Uterus (tissue), 4 donors: ENCODE measurements around the gene MYOCD. TPM values are rescaled to one million over a fixed set of nuclear protein-coding genes. Genes with fewer than 3 reads are reported as not detected.

Source experiments
- DNase-seq, 2 donors: peaks; one replicate each; pipeline ENCODE4 v3.0.0-alpha.2; 2019 to 2020
- H3K27ac ChIP-seq, 2 donors: fragments of 200-600 bp; sonication (generic); 1 replicate in 1 of 2; 2 replicates in 1 of 2; pipeline ENCODE4 v1.5.1; 2016 to 2018
- H3K27me3 ChIP-seq, 2 donors: fragments of 200-600 bp; sonication (generic); one replicate each; pipeline ENCODE4 v1.5.1; 2018 to 2019; ENCODE audit warnings: control low read depth in 1 of 2
- H3K36me3 ChIP-seq, 2 donors: fragments of 200-600 bp; sonication (generic); one replicate each; pipeline ENCODE4 v1.5.1; 2019; ENCODE audit warnings: control low read depth in 1 of 2
- H3K4me1 ChIP-seq, 2 donors: fragments of 200-600 bp; sonication (generic); one replicate each; pipeline ENCODE4 v1.5.1; 2018 to 2019; ENCODE audit warnings: control low read depth in 1 of 2
- H3K4me3 ChIP-seq, 2 donors: fragments of 200-600 bp; sonication (generic); 1 replicate in 1 of 2; 2 replicates in 1 of 2; pipeline ENCODE4 v1.5.1; 2018 to 2019; ENCODE audit warnings: mild to moderate bottlenecking in 1 of 2
- H3K9me3 ChIP-seq, 2 donors: fragments of 200-600 bp; sonication (generic); one replicate each; pipeline ENCODE4 v1.5.1; 2019; ENCODE audit warnings: control low read depth in 1 of 2
- CTCF ChIP-seq, 4 experiments: fragments of 200-600 bp in 2 of 4; fragments of 450-650 bp in 2 of 4; sonication (generic) in 2 of 4; IDR thresholded peaks; one replicate each; pipeline ENCODE4 v1.5.1; 2016 to 2019; ENCODE audit warnings: antibody characterized with exemption in 4 of 4, mild to moderate bottlenecking in 2 of 4, moderate library complexity in 1 of 4
- POLR2A ChIP-seq, 2 donors: fragments of 450-650 bp; IDR thresholded peaks; one replicate each; pipeline ENCODE4 v1.6.1; 2016; ENCODE audit warnings: antibody characterized with exemption in 2 of 2, mild to moderate bottlenecking in 1 of 2, moderate library complexity in 1 of 2
- intact Hi-C: fragments of 100-400 bp; cut with DNase I; formaldehyde crosslinking; loops from one replicate; pipeline ENCODE4 v1.15.1; 2023; ENCODE audit warnings: low total_unique reads
- total RNA-seq, 4 donors: library from RNA; depleted of rRNA in 3 of 4; stranded (reverse); fragments of >200 nt in 3 of 4; gene quantifications; one replicate each; pipeline versions ENCODE4 v1.1.0 to v1.2.4, GENCODE V29; 2014 to 2023
- donor health status: DM: yes; HTN: yes; CAD: no.

The MYOCD gene
- total RNA-seq, 4 donors from 2014 or later: 3.3 to 54.6 (median 14.6) TPM

- Histone ChIP-seq H3K27ac (no peak overlapping the region), H3K27me3 (no peaks in the 10 kb centered on the region), H3K9me3 (no peaks in the 10 kb centered on the region), H3K4me1 (no peaks in the 10 kb centered on the region), H3K36me3 (no peaks in the 10 kb centered on the region), H3K4me3 (no peak overlapping the region)
- TF ChIP-seq POLR2A (IDR thresholded peaks at IDR 0.05) (no peak), CTCF (IDR thresholded peaks at IDR 0.05) (no peak)
- intact Hi-C loops: no loop called here
- DNase-seq: no peak
Measured at GRCh38 chr17:12737740-12738469, 72.2 kb downstream of the MYOCD start.

GRCh38 chr17:12738624-12739023 lies 72.9 kb downstream of the MYOCD start:
- H3K4me1 ChIP-seq: no peaks in the 10 kb centered on the region
- no peak for TF ChIP-seq POLR2A (IDR thresholded peaks at IDR 0.05)
- no peak for TF ChIP-seq CTCF (IDR thresholded peaks at IDR 0.05)
- H3K27ac ChIP-seq: no peak overlapping the region

GRCh38 chr17:12739500-12739899 lies 73.8 kb downstream of the MYOCD start:
- no peaks in the 10 kb centered on the region for H3K36me3 ChIP-seq
- no peaks in the 10 kb centered on the region for H3K27me3 ChIP-seq
- H3K4me3 ChIP-seq: no peak overlapping the region
- no peak for DNase-seq
- H3K27ac ChIP-seq: no peak overlapping the region
- intact Hi-C loops: no loop called here
- no peaks in the 10 kb centered on the region for H3K9me3 ChIP-seq
- no peaks in the 10 kb centered on the region for H3K4me1 ChIP-seq
- no peak for TF ChIP-seq CTCF (IDR thresholded peaks at IDR 0.05)
- no peak for TF ChIP-seq POLR2A (IDR thresholded peaks at IDR 0.05)

More at GRCh38 chr17:12738624-12739023, 72.9 kb downstream of the MYOCD start:
- DNase-seq: no peak
- no peaks in the 10 kb centered on the region for H3K9me3 ChIP-seq
- H3K27me3 ChIP-seq: no peaks in the 10 kb centered on the region
- intact Hi-C loops: no loop called here
- H3K4me3 ChIP-seq: no peak overlapping the region
- H3K36me3 ChIP-seq: no peaks in the 10 kb centered on the region

- H3K4me1 ChIP-seq: no peaks in the 10 kb centered on the region
- no peak overlapping the region for H3K27ac ChIP-seq
- TF ChIP-seq CTCF (IDR thresholded peaks at IDR 0.05): no peak
- TF ChIP-seq POLR2A (IDR thresholded peaks at IDR 0.05): no peak
- no peaks in the 10 kb centered on the region for H3K27me3 ChIP-seq
- no peaks in the 10 kb centered on the region for H3K9me3 ChIP-seq
- no peak for DNase-seq
- H3K4me3 ChIP-seq: no peak overlapping the region
- H3K36me3 ChIP-seq: no peaks in the 10 kb centered on the region
- intact Hi-C loops: no loop called here
Measured at GRCh38 chr17:12743046-12743445, 77.4 kb downstream of the MYOCD start.

- H3K4me3 ChIP-seq: no peak overlapping the region
- TF ChIP-seq POLR2A (IDR thresholded peaks at IDR 0.05) (no peak), CTCF (IDR thresholded peaks at IDR 0.05) (no peak)
- no peak overlapping the region for H3K27ac ChIP-seq
- intact Hi-C loops: no loop called here
- DNase-seq: no peak
- H3K4me1 ChIP-seq: no peaks in the 10 kb centered on the region
- no peaks in the 10 kb centered on the region for H3K9me3 ChIP-seq
- H3K36me3 ChIP-seq: no peaks in the 10 kb centered on the region
- H3K27me3 ChIP-seq: no peaks in the 10 kb centered on the region
Measured at GRCh38 chr17:12744298-12744697, 78.6 kb downstream of the MYOCD start.
